SK-N-SH (cell line): ENCODE results near the gene TMEM231. TPM values are rescaled to one million over a fixed set of nuclear protein-coding genes. Genes with fewer than 3 reads are reported as not detected.
"Not testable (repeated sequence)": the region's sequence is repeated elsewhere in the genome, so short reads cannot be mapped to it uniquely, and the experiment has no call there.

Experiments used
- CTCF ChIA-PET: fragments of 300-600, 350-600 bp; formaldehyde crosslinking; extraction: SDS; loops from one replicate; lab custom pipeline; 2021; lab: Yijun Ruan, JAX
- POLR2A ChIA-PET: fragments of 350-600 bp; sonication (Branson Sonifier 250); formaldehyde crosslinking; extraction: SDS; loops from one replicate; lab custom pipeline; 2020; ENCODE audit warnings: antibody characterized with exemption, inconsistent platforms; lab: Yijun Ruan, JAX
- DNase-seq: peaks from one replicate; pipeline ENCODE4 v3.0.0; 2012
- H2AFZ ChIP-seq: fragments of 200-600 bp; sonication (generic); 2 replicates; pipeline ENCODE4 v1.8.1; 2016; ENCODE audit warnings: antibody characterized with exemption, mild to moderate bottlenecking, low read depth
- H3F3A ChIP-seq: fragments of 200-600 bp; sonication (generic); replicated peaks from 2 replicates; pipeline ENCODE3; 2016; ENCODE audit warnings: antibody characterized with exemption, mild to moderate bottlenecking; ENCODE audit not compliant: insufficient read depth
- H3K27ac ChIP-seq, 2 experiments: fragments of 200-500 bp in 1 of 2; fragments of 200-600 bp in 1 of 2; sonication (Bioruptor generic) in 1 of 2; sonication (generic), shearing (Covaris generic) in 1 of 2; 2 replicates each; pipeline versions ENCODE4 v1.5.1 to v1.6.1; 2014 to 2016; ENCODE audit warnings: low read depth in 2 of 2, inconsistent platforms in 1 of 2, low read length in 1 of 2, mild to moderate bottlenecking in 1 of 2, mixed read lengths in 1 of 2
- H3K27me3 ChIP-seq: fragments of 200-600 bp; sonication (generic), shearing (Covaris generic); 2 replicates; pipeline ENCODE4 v1.6.1; 2016; ENCODE audit warnings: mixed run types; ENCODE audit not compliant: insufficient read depth
- H3K36me3 ChIP-seq, 2 experiments: fragments of 200-500 bp in 1 of 2; fragments of 200-600 bp in 1 of 2; sonication (Bioruptor generic) in 1 of 2; sonication (generic) in 1 of 2; replicated peaks in 1 of 2; 2 replicates each; pipeline versions ENCODE3 to v1.5.1; 2014 to 2016; ENCODE audit warnings: low read length in 1 of 2, mild to moderate bottlenecking in 1 of 2; ENCODE audit not compliant: insufficient read depth in 2 of 2, control insufficient read depth in 1 of 2
- H3K4me1 ChIP-seq, 2 experiments: fragments of 200-500 bp in 1 of 2; fragments of 200-600 bp in 1 of 2; sonication (Bioruptor generic) in 1 of 2; sonication (generic), shearing (Covaris generic) in 1 of 2; 2 replicates each; pipeline versions ENCODE4 v1.5.1 to v1.6.1; 2014 to 2016; ENCODE audit warnings: low read depth in 1 of 2, low read length in 1 of 2, mixed run types in 1 of 2; ENCODE audit not compliant: insufficient read depth in 2 of 2, control insufficient read depth in 1 of 2
- H3K4me2 ChIP-seq: fragments of 200-600 bp; sonication (generic), shearing (Covaris generic); 2 replicates; pipeline ENCODE4 v1.6.1; 2017; ENCODE audit warnings: mixed run types
- H3K4me3 ChIP-seq, 2 experiments: fragments of 200-500 bp in 1 of 2; fragments of 200-600 bp in 1 of 2; sonication (Bioruptor generic) in 1 of 2; sonication (generic), shearing (Covaris generic) in 1 of 2; 2 replicates each; pipeline versions ENCODE4 v1.5.1 to v1.8.1; 2014 to 2016; ENCODE audit warnings: low read depth in 2 of 2, inconsistent platforms in 1 of 2, low read length in 1 of 2, mild to moderate bottlenecking in 1 of 2, mixed read lengths in 1 of 2, moderate library complexity in 1 of 2
- H3K79me2 ChIP-seq: fragments of 200-600 bp; sonication (generic); 2 replicates; pipeline ENCODE4 v1.8.1; 2017; ENCODE audit warnings: mild to moderate bottlenecking; ENCODE audit not compliant: insufficient read depth
- H3K9ac ChIP-seq: fragments of 200-600 bp; sonication (generic); 2 replicates; pipeline ENCODE4 v1.6.1; 2017; ENCODE audit warnings: mixed run types
- H3K9me2 ChIP-seq: fragments of 200-600 bp; sonication (generic); 2 replicates; pipeline ENCODE4 v1.6.1; 2017; ENCODE audit warnings: mixed run types
- H3K9me3 ChIP-seq: fragments of 200-600 bp; sonication (generic); 2 replicates; pipeline ENCODE4 v1.6.1; 2017; ENCODE audit warnings: mixed run types, mild to moderate bottlenecking, moderate library complexity
- H4K20me1 ChIP-seq: fragments of 200-600 bp; sonication (generic); 2 replicates; pipeline ENCODE4 v1.6.1; 2017; ENCODE audit warnings: mild to moderate bottlenecking, mixed run types; ENCODE audit not compliant: insufficient read depth
- CHD2 ChIP-seq: fragments of 150-350 bp; IDR thresholded peaks from 2 replicates; pipeline ENCODE4 v1.6.1; 2018; ENCODE audit warnings: low read length; ENCODE audit not compliant: partially characterized antibody
- CTCF ChIP-seq: fragments of 200-600 bp; sonication (generic); IDR thresholded peaks from 2 replicates; pipeline ENCODE4 v1.6.1; 2017; ENCODE audit warnings: antibody characterized with exemption, mild to moderate bottlenecking, moderate library complexity
- EP300 ChIP-seq, 2 experiments: IDR thresholded peaks; 2 replicates each; pipeline versions ENCODE4 v1.4.0 to v1.6.1; 2012; ENCODE audit warnings: borderline replicate concordance in 1 of 2, low read depth in 1 of 2, low read length in 1 of 2
- FOXM1 ChIP-seq: IDR thresholded peaks from 2 replicates; pipeline ENCODE4 v1.4.0; 2012; ENCODE audit warnings: low read depth, mild to moderate bottlenecking
- GATA2 ChIP-seq: sonication (generic); formaldehyde crosslinking; IDR thresholded peaks from 2 replicates; pipeline ENCODE4 v1.5.0; 2020; ENCODE audit warnings: mild to moderate bottlenecking, missing genetic modification reagents
- MAX ChIP-seq: IDR thresholded peaks from 2 replicates; pipeline ENCODE4 v1.4.0; 2012; ENCODE audit warnings: low read depth
- MEF2A ChIP-seq: IDR thresholded peaks from 2 replicates; pipeline ENCODE4 v1.4.0; 2012; ENCODE audit warnings: low read depth, borderline replicate concordance
- MXI1 ChIP-seq: IDR thresholded peaks from 2 replicates; pipeline ENCODE4 v1.6.1; 2012; ENCODE audit warnings: mild to moderate bottlenecking, low read depth, low read length, improper control_type of control experiment
- POLR2AphosphoS5 ChIP-seq: IDR thresholded peaks from 2 replicates; pipeline ENCODE4 v1.6.1; 2012; ENCODE audit warnings: low read depth, low read length
- RCOR1 ChIP-seq: fragments of 150-350 bp; IDR thresholded peaks from 2 replicates; pipeline ENCODE4 v1.6.1; 2017; ENCODE audit warnings: antibody characterized with exemption, low read length
- REST ChIP-seq: IDR thresholded peaks from 2 replicates; pipeline ENCODE4 v1.6.1; 2012; ENCODE audit warnings: mild to moderate bottlenecking, low read depth, low read length, moderate library complexity
- RXRA ChIP-seq: IDR thresholded peaks from 2 replicates; pipeline ENCODE4 v1.4.0; 2012; ENCODE audit warnings: low read depth, mild to moderate bottlenecking, borderline replicate concordance
- TCF12 ChIP-seq: IDR thresholded peaks from 2 replicates; pipeline ENCODE4 v1.4.0; 2012
- WGBS: methylation state at CpG from one replicate; pipeline ENCODE4 v1.1.6; 2017; ENCODE audit warnings: low lambda C conversion rate; 5-methylcytosine and 5-hydroxymethylcytosine counted together
- polyA plus RNA-seq, 3 experiments: library from polyadenylated mRNA; depleted of rRNA; stranded (reverse); fragments of >200 nt; gene quantifications; 2 replicates each; pipeline ENCODE4 v1.2.3, GENCODE V29; 2012

The TMEM231 gene
- polyA plus RNA-seq, 1 of the 3 experiments (the other 2 are of a cell fraction), result 18.1 TPM

- H3F3A ChIP-seq, result no peaks in the 10 kb centered on the region
- no peaks in the 10 kb centered on the region for H3K36me3 ChIP-seq
- H2AFZ ChIP-seq, result no peak overlapping the region
- H3K9me2 ChIP-seq, result no peaks in the 10 kb centered on the region
- no peak overlapping the region for H3K27ac ChIP-seq
- 63% methylated on average over 5 of the region's 5 CpGs for WGBS
- no peaks in the 10 kb centered on the region for H4K20me1 ChIP-seq
- no peak overlapping the region for H3K9ac ChIP-seq
- no peak overlapping the region for H3K4me2 ChIP-seq
- CTCF ChIA-PET, result interaction anchor here (1.6 kb wide), 1 partner anchor 9 kb away, joined by 6 read pairs; no protein-coding TSS in a partner anchor
- H3K79me2 ChIP-seq, result no peaks in the 10 kb centered on the region
- H3K4me1 ChIP-seq, result no peaks in the 10 kb centered on the region
- H3K4me3 ChIP-seq, result no peak overlapping the region
- H3K27me3 ChIP-seq, result no peaks in the 10 kb centered on the region
- TF ChIP-seq TCF12 (no peak), CHD2 (no peak), MAX (no peak)
- TF ChIP-seq, all 33 proteins: peak for 0
- POLR2A ChIA-PET, result no interaction called here
- no peaks in the 10 kb centered on the region for H3K9me3 ChIP-seq
- DNase-seq, result no peak
Observed at GRCh38 chr16:75526032-75526790, 29.8 kb downstream of the TMEM231 start.

DNA sequence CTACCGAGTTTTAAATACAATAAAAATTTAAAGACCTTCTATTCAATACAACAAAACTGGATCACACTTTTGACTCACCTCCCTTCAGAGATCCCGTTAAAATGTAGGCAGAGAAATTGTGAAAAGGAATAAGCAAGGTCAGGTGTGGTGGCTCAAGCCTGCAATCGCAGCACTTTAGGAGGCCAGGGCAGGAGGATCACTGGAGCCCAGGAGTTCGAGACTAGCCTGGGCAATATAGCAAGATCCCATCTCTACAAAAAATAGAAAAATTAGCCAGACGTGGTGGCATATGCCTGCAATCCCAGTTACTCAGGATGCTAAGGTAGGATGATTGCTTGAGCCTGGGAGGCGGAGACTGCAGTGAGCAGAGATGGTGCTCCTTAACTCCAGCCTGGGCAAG is 36.9 kb downstream of the TMEM231 start:
- 92% methylated on average over 6 of the region's 6 CpGs for WGBS
- H2AFZ ChIP-seq, result no peak overlapping the region
- no peaks in the 10 kb centered on the region; a peak in 1 of 4 replicates for H3K4me1 ChIP-seq
- no peak overlapping the region for H3K9ac ChIP-seq
- no peak overlapping the region for H3K4me2 ChIP-seq
- no peak for DNase-seq
- no peaks in the 10 kb centered on the region for H3K79me2 ChIP-seq
- no peaks in the 10 kb centered on the region for H3K9me3 ChIP-seq
- H4K20me1 ChIP-seq, result no peaks in the 10 kb centered on the region
- ChIA-PET POLR2A (no interaction called here), CTCF (interaction anchor here (0.7 to 1.1 kb wide), 2 partner anchors 102 kb away, joined by 3 to 5 read pairs; no protein-coding TSS in a partner anchor)
- H3K36me3 ChIP-seq, result no peaks in the 10 kb centered on the region
- no peaks in the 10 kb centered on the region for H3F3A ChIP-seq
- H3K27ac ChIP-seq, result no peak overlapping the region
- H3K9me2 ChIP-seq, result no peaks in the 10 kb centered on the region
- no peak overlapping the region for H3K4me3 ChIP-seq
- TF ChIP-seq POLR2AphosphoS5, result no peak
- TF ChIP-seq MEF2A, result no peak
- no peak for TF ChIP-seq CTCF
- TF ChIP-seq EP300 (IDR thresholded peaks at IDR 0.05; ENCODE audit: borderline replicate concordance in 1 of 2, low read depth in 1 of 2, low read length in 1 of 2), result no peak
- TF ChIP-seq REST, result no peak
- no peak for TF ChIP-seq RXRA
- TF ChIP-seq MAX, result no peak
- TF ChIP-seq GATA2 (CRISPR knock-in tag), result no peak
- no peak for TF ChIP-seq RCOR1
- TF ChIP-seq CHD2, result no peak
- TF ChIP-seq MXI1, result no peak
- no peak for TF ChIP-seq FOXM1
- H3K27me3 ChIP-seq, result no peaks in the 10 kb centered on the region

DNA sequence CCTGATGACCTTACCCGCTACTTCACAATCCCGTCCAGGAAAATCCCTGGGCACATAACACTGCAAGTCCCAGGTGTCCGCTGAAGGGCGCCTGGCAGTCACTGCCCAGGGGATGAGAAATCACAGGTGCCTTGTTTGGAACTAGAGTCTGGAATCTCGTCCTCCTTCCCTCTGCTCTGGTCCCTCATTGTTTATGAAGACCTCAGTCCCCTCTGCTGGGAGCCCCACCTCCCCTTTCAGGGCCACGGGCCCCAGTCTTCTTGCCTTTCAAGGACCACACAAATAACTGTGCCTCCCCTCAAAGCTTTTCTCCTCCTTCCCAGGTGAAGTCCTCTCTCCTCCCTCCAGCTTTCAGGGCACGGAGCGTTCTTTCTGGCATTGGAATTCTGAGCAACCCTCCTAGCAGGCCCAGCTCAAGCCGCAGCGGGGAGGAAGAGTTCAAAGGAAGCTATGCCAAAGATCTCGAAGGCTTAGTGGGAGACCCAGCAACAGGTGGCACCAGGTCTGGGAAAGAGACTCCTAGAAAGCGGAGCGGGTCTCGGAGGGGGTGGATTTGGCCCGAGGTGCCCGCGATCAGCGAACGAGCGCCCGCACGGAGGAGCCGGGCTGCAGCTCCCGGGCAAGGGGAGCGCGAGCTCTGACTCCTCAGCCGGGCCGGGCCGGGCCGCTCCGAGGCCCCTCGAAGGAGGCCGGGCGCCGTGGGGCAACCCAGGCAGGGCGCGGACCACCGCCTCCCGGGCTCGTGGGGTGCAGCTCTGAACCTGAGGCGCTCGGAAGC is 39.7 kb downstream of the TMEM231 start:
- not testable (repeated sequence) for H3F3A ChIP-seq, H3K27me3 ChIP-seq, H3K4me1 ChIP-seq, DNase-seq, H4K20me1 ChIP-seq, H3K79me2 ChIP-seq, H3K36me3 ChIP-seq, H3K9me3 ChIP-seq, H3K9me2 ChIP-seq
- peak overlapping the region; percentile 88 for H2AFZ ChIP-seq
- ChIA-PET POLR2A (interaction anchor here (1.1 to 2.0 kb wide), 4 partner anchors 19 to 49 kb away, joined by 3 to 10 read pairs (median 4); partner anchors contain the start of gene GABARAPL2), CTCF (interaction anchor here (1.1 to 2.2 kb wide), 20 partner anchors 9 to 107 kb away, joined by 3 to 40 read pairs (median 8); partner anchors contain the start of genes ADAT1, CHST6, GABARAPL2 and TMEM170A)
- 50% methylated on average over 9 of the region's 42 CpGs for WGBS
- peak overlapping the region; percentile 66 to 85 for H3K4me3 ChIP-seq
- H3K27ac ChIP-seq, result peak overlapping the region; percentile 74 to 78; a peak in 3 of 4 replicates
- H3K4me2 ChIP-seq, result peak overlapping the region; percentile 96
- H3K9ac ChIP-seq, result peak overlapping the region; percentile 88
